ENCODE measurements around the gene HSPA9.
"Not testable (repeated sequence)": the region's sequence is repeated elsewhere in the genome, so short reads cannot be mapped to it uniquely, and the experiment has no call there.

Gene HSPA9

GRCh38 chr5:138528208-138528607 is 47.0 kb downstream of the HSPA9 start:
- DNase-seq = no peak

GRCh38 chr5:138527170-138527569 is 48.0 kb downstream of the HSPA9 start:
- DNase-seq = no peak

GRCh38 chr5:138523406-138523805 is 51.8 kb downstream of the HSPA9 start:
- no peak for DNase-seq

GRCh38 chr5:138520971-138521370 is 54.2 kb downstream of the HSPA9 start:
- no peak for DNase-seq

GRCh38 chr5:138517437-138517836 is 57.8 kb downstream of the HSPA9 start:
- no peak for DNase-seq

GRCh38 chr5:138515556-138516245 is 59.5 kb downstream of the HSPA9 start:
- DNase-seq = no peak

GRCh38 chr5:138514021-138514420 is 61.2 kb downstream of the HSPA9 start:
- no peak for DNase-seq

GRCh38 chr5:138508958-138509357 is 66.2 kb downstream of the HSPA9 start:
- no peak for DNase-seq

- DNase-seq = not testable (repeated sequence)
Observed at GRCh38 chr5:138507485-138507884, 67.7 kb downstream of the HSPA9 start.

- DNase-seq = no peak
Observed at GRCh38 chr5:138506370-138507306, 68.6 kb downstream of the HSPA9 start.

GRCh38 chr5:138504799-138505198 is 70.4 kb downstream of the HSPA9 start:
- no peak for DNase-seq

Data from KG1 (cell line).